K562 (cell line): Measurements from ENCODE around the gene RIMBP3C. TPM values are rescaled to one million over a fixed set of nuclear protein-coding genes. Genes with fewer than 3 reads are reported as not detected.
A peak's percentile ranks its signal among the peaks of the same experiment; 100 is the strongest.
"Not testable (repeated sequence)": the region's sequence is repeated elsewhere in the genome, so short reads cannot be mapped to it uniquely, and the experiment has no call there.

Experiments used
- CHCHD3 ChIP-seq: fragments of 250-450 bp; sonication (Bioruptor Pico); IDR thresholded peaks from 2 replicates; pipeline ENCODE4 v2.1.2; 2022; ENCODE audit warnings: mild to moderate bottlenecking
- CHD4 ChIP-seq: fragments of 200-600 bp; sonication (generic); IDR thresholded peaks from 3 replicates; pipeline ENCODE4 v1.6.1; 2012; ENCODE audit warnings: low read depth, mild to moderate bottlenecking, mixed read lengths, low read length, inconsistent platforms; ENCODE audit not compliant: insufficient read depth, insufficient replicate concordance, poor library complexity, severe bottlenecking
- HBP1 ChIP-seq: fragments of 450-650 bp; formaldehyde crosslinking; IDR thresholded peaks from 2 replicates; pipeline ENCODE4 v1.4.0; 2022; ENCODE audit warnings: missing genetic modification characterization
- KLF1 ChIP-seq: fragments of 450-650 bp; IDR thresholded peaks from 2 replicates; pipeline ENCODE4 v1.6.1; 2016; ENCODE audit warnings: missing genetic modification characterization, missing compliant biosample characterization
- MAFK ChIP-seq: IDR thresholded peaks from 2 replicates; pipeline ENCODE4 v1.6.1; 2011; ENCODE audit warnings: low read length, improper control_type of control experiment
- NR4A1 ChIP-seq, 2 experiments: fragments of 250-450 bp in 1 of 2; fragments of 450-650 bp in 1 of 2; sonication (Bioruptor Pico) in 1 of 2; IDR thresholded peaks; 2 replicates each; pipeline versions ENCODE4 v1.4.0 to v1.6.1; 2016 to 2020; ENCODE audit warnings: mild to moderate bottlenecking in 2 of 2, missing compliant biosample characterization in 1 of 2, missing genetic modification characterization in 1 of 2, moderate library complexity in 1 of 2
- RBM25 ChIP-seq: fragments of 200-400 bp; formaldehyde crosslinking; IDR thresholded peaks from 2 replicates; pipeline ENCODE4 v1.6.1; 2018; ENCODE audit warnings: low read length, low read depth, moderate library complexity; ENCODE audit not compliant: severe bottlenecking
- TOE1 ChIP-seq, 2 experiments: fragments of 450-650 bp in 1 of 2; sonication (generic) in 1 of 2; formaldehyde crosslinking in 1 of 2; IDR thresholded peaks; 2 replicates each; pipeline versions ENCODE4 v1.7.1 to v1.8.0; 2016 to 2022; ENCODE audit warnings: borderline replicate concordance in 2 of 2, mild to moderate bottlenecking in 2 of 2, antibody characterized with exemption in 1 of 2, inconsistent platforms in 1 of 2, low read depth in 1 of 2, missing genetic modification reagents in 1 of 2, moderate library complexity in 1 of 2
- ZNF639 ChIP-seq, 2 experiments: fragments of 200-800 bp in 1 of 2; sonication (Bioruptor generic) in 1 of 2; sonication (generic) in 1 of 2; formaldehyde crosslinking in 1 of 2; IDR thresholded peaks in 1 of 2; conservative IDR thresholded peaks in 1 of 2; 2 replicates each; pipeline versions ENCODE4 v1.5.0 to v1.6.1; 2016 to 2020; ENCODE audit warnings: missing compliant biosample characterization in 1 of 2, missing genetic modification characterization in 1 of 2, missing genetic modification reagents in 1 of 2
- polyA plus RNA-seq, 8 experiments: library from polyadenylated mRNA; depleted of rRNA in 4 of 8; stranded (reverse) in 5 of 8; unstranded in 3 of 8; fragments of >200 nt; fragmentation: Nextera tagmentation in 2 of 8; fragmentation: Illumina TruSeq in 1 of 8; extraction: Ambion mirVana in 2 of 8; extraction: Trizol in 1 of 8; gene quantifications; 2 replicates each; pipeline versions ENCODE4 v1.2.1 to v1.2.3, GENCODE V29; 2011 to 2014; ENCODE audit warnings: inconsistent platforms in 1 of 8, missing spikeins in 1 of 8
- total RNA-seq, 7 experiments: library from RNA; depleted of rRNA in 6 of 7; stranded (reverse); fragments of >200 nt in 6 of 7; fragmentation: Illumina TruSeq in 2 of 7; extraction: Trizol in 2 of 7; gene quantifications; 2 replicates each; pipeline versions ENCODE4 v1.2.1 to v1.2.3, GENCODE V29; 2011 to 2021; ENCODE audit warnings: low replicate concordance in 1 of 7

The RIMBP3C gene
- total and polyA plus RNA-seq, 9 of the 15 experiments (the other 6 are each of a cell fraction or from before 2014, with no cell fraction given): 0.09 to 0.98 (median 0.17) TPM; not detected in 2

- TF ChIP-seq HBP1 (CRISPR knock-in tag) (peak; percentile 85; the same call in 1 of the 2 replicates), CHCHD3 (0 out of 2 replicates have a peak, but pooled peaks have one; percentile 3), KLF1 (tag) (peak; percentile 62; the same call in 1 of the 2 replicates), ZNF639 (CRISPR knock-in tag; conservative IDR thresholded peaks at IDR 0.05 in 1 of 2, IDR thresholded peaks at IDR 0.05 in 1 of 2) (peak in 1 of 2 experiments; percentile 94; a peak in 2 of 4 replicates), MAFK (0 out of 2 replicates have a peak, but pooled peaks have one; percentile 14), CHD4 (peak; percentile 75), RBM25 (peak; percentile 58), TOE1 (CRISPR knock-in tag; IDR thresholded peaks at IDR 0.05; ENCODE audit: borderline replicate concordance, low read depth) (0 out of 2 replicates have a peak, but pooled peaks have one; percentile 29), NR4A1 (tag; IDR thresholded peaks at IDR 0.05) (peak; percentile 30; the same call in 1 of the 2 replicates)
- TF ChIP-seq TOE1 (IDR thresholded peaks at IDR 0.05; ENCODE audit: borderline replicate concordance); NR4A1 (CRISPR knock-in tag; IDR thresholded peaks at IDR 0.05): not testable (repeated sequence)
Measured at GRCh38 chr22:21596356-21597135, 45.3 kb upstream of the RIMBP3C start (continued).
